GM23338 (cell line): ENCODE results near the gene GIGYF2.

Experiments used
- EZH2 ChIP-seq: fragments of 200-600 bp; sonication (generic); IDR thresholded peaks from one replicate; pipeline ENCODE4 v1.8.0; 2017; ENCODE audit warnings: antibody characterized with exemption, mild to moderate bottlenecking, low read depth; ENCODE audit not compliant: unreplicated experiment
- EZH2phosphoT487 ChIP-seq: fragments of 200-600 bp; sonication (generic); IDR thresholded peaks from one replicate; pipeline ENCODE4 v1.8.1; 2018; ENCODE audit warnings: antibody characterized with exemption; ENCODE audit not compliant: unreplicated experiment
- JUNB ChIP-seq: IDR thresholded peaks from one replicate; pipeline ENCODE4 v1.6.1; 2016; ENCODE audit warnings: antibody characterized with exemption; ENCODE audit not compliant: unreplicated experiment
- POLR2AphosphoS5 ChIP-seq: IDR thresholded peaks from 2 replicates; pipeline ENCODE4 v1.6.1; 2016; ENCODE audit warnings: antibody characterized with exemption, low read depth
- TF ChIP-seq, protein P1 (sequence below), 2 experiments: fragments of 200-600 bp in 1 of 2; sonication (generic) in 1 of 2; conservative IDR thresholded peaks; 2 replicates each; pipeline versions ENCODE4 v1.5.1 to v1.6.1; 2016 to 2017; ENCODE audit warnings: antibody characterized with exemption in 2 of 2, low read depth in 2 of 2, mild to moderate bottlenecking in 2 of 2, moderate library complexity in 1 of 2
- TF ChIP-seq, protein P2 (sequence below): IDR thresholded peaks from one replicate; pipeline ENCODE4 v1.6.1; 2018; ENCODE audit warnings: antibody characterized with exemption; ENCODE audit not compliant: unreplicated experiment
- TF ChIP-seq, protein P3 (sequence below): IDR thresholded peaks from 2 replicates; pipeline ENCODE4 v1.6.1; 2016; ENCODE audit warnings: antibody characterized with exemption
- TF ChIP-seq, protein P4 (sequence below): fragments of 250-450 bp; sonication (Bioruptor Pico); IDR thresholded peaks from 2 replicates; pipeline ENCODE4 v1.5.0; 2020; ENCODE audit warnings: mild to moderate bottlenecking, moderate library complexity

DNA sequence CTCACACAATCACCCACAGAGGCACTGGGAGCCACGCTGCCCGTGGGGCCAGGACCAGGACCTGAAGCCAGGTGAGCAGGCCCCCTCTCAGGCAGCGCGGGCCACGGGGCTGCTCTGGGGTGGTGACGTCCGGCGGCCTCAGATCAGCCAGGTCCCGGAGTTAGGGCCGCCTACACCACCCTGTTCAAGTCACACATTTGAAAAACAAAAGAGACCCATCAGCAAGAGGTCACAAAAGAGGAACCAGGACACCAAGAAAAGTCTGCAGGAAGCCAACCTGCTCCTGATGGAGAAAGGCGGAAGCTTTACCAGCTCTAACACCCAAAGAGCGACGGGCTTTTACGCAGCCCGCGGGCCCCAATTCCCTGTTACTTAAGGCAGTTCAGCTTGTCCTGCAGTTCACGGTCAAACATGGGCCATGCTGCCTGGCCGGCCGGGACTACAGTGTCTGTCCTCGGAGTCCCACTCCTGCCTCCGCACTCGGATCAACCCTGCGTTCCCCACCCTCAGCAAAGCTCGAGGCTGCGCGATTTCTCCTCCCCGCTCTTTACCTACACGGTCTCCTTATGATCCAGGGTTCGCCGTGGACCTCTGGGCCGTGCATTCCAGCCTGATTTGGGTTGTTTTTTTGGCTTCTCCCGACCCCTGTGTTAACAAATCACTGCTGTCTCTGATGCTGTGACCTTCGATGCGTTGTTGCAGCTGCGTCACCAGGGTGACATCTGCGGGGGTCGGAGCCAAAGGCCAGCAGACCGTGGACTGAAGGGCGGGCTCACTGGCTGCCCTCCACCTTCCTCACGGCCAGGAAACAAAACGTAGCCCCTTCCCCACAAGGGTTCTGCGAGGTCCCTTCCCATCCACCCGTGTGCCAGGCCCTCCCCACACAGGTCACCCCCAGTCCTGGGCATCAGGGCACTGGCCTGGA lies 203.9 kb downstream of the GIGYF2 start:
- no peak for TF ChIP-seq EZH2phosphoT487
- TF ChIP-seq, protein P1, sequence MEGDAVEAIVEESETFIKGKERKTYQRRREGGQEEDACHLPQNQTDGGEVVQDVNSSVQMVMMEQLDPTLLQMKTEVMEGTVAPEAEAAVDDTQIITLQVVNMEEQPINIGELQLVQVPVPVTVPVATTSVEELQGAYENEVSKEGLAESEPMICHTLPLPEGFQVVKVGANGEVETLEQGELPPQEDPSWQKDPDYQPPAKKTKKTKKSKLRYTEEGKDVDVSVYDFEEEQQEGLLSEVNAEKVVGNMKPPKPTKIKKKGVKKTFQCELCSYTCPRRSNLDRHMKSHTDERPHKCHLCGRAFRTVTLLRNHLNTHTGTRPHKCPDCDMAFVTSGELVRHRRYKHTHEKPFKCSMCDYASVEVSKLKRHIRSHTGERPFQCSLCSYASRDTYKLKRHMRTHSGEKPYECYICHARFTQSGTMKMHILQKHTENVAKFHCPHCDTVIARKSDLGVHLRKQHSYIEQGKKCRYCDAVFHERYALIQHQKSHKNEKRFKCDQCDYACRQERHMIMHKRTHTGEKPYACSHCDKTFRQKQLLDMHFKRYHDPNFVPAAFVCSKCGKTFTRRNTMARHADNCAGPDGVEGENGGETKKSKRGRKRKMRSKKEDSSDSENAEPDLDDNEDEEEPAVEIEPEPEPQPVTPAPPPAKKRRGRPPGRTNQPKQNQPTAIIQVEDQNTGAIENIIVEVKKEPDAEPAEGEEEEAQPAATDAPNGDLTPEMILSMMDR (conservative IDR thresholded peaks at IDR 0.05; ENCODE audit: low read depth in 2 of 2) = no peak
- TF ChIP-seq EZH2 = no peak
- TF ChIP-seq, protein P2, sequence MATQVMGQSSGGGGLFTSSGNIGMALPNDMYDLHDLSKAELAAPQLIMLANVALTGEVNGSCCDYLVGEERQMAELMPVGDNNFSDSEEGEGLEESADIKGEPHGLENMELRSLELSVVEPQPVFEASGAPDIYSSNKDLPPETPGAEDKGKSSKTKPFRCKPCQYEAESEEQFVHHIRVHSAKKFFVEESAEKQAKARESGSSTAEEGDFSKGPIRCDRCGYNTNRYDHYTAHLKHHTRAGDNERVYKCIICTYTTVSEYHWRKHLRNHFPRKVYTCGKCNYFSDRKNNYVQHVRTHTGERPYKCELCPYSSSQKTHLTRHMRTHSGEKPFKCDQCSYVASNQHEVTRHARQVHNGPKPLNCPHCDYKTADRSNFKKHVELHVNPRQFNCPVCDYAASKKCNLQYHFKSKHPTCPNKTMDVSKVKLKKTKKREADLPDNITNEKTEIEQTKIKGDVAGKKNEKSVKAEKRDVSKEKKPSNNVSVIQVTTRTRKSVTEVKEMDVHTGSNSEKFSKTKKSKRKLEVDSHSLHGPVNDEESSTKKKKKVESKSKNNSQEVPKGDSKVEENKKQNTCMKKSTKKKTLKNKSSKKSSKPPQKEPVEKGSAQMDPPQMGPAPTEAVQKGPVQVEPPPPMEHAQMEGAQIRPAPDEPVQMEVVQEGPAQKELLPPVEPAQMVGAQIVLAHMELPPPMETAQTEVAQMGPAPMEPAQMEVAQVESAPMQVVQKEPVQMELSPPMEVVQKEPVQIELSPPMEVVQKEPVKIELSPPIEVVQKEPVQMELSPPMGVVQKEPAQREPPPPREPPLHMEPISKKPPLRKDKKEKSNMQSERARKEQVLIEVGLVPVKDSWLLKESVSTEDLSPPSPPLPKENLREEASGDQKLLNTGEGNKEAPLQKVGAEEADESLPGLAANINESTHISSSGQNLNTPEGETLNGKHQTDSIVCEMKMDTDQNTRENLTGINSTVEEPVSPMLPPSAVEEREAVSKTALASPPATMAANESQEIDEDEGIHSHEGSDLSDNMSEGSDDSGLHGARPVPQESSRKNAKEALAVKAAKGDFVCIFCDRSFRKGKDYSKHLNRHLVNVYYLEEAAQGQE = no peak
- TF ChIP-seq, protein P3, sequence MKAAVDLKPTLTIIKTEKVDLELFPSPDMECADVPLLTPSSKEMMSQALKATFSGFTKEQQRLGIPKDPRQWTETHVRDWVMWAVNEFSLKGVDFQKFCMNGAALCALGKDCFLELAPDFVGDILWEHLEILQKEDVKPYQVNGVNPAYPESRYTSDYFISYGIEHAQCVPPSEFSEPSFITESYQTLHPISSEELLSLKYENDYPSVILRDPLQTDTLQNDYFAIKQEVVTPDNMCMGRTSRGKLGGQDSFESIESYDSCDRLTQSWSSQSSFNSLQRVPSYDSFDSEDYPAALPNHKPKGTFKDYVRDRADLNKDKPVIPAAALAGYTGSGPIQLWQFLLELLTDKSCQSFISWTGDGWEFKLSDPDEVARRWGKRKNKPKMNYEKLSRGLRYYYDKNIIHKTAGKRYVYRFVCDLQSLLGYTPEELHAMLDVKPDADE = no peak
- no peak for TF ChIP-seq JUNB
- TF ChIP-seq, protein P4, sequence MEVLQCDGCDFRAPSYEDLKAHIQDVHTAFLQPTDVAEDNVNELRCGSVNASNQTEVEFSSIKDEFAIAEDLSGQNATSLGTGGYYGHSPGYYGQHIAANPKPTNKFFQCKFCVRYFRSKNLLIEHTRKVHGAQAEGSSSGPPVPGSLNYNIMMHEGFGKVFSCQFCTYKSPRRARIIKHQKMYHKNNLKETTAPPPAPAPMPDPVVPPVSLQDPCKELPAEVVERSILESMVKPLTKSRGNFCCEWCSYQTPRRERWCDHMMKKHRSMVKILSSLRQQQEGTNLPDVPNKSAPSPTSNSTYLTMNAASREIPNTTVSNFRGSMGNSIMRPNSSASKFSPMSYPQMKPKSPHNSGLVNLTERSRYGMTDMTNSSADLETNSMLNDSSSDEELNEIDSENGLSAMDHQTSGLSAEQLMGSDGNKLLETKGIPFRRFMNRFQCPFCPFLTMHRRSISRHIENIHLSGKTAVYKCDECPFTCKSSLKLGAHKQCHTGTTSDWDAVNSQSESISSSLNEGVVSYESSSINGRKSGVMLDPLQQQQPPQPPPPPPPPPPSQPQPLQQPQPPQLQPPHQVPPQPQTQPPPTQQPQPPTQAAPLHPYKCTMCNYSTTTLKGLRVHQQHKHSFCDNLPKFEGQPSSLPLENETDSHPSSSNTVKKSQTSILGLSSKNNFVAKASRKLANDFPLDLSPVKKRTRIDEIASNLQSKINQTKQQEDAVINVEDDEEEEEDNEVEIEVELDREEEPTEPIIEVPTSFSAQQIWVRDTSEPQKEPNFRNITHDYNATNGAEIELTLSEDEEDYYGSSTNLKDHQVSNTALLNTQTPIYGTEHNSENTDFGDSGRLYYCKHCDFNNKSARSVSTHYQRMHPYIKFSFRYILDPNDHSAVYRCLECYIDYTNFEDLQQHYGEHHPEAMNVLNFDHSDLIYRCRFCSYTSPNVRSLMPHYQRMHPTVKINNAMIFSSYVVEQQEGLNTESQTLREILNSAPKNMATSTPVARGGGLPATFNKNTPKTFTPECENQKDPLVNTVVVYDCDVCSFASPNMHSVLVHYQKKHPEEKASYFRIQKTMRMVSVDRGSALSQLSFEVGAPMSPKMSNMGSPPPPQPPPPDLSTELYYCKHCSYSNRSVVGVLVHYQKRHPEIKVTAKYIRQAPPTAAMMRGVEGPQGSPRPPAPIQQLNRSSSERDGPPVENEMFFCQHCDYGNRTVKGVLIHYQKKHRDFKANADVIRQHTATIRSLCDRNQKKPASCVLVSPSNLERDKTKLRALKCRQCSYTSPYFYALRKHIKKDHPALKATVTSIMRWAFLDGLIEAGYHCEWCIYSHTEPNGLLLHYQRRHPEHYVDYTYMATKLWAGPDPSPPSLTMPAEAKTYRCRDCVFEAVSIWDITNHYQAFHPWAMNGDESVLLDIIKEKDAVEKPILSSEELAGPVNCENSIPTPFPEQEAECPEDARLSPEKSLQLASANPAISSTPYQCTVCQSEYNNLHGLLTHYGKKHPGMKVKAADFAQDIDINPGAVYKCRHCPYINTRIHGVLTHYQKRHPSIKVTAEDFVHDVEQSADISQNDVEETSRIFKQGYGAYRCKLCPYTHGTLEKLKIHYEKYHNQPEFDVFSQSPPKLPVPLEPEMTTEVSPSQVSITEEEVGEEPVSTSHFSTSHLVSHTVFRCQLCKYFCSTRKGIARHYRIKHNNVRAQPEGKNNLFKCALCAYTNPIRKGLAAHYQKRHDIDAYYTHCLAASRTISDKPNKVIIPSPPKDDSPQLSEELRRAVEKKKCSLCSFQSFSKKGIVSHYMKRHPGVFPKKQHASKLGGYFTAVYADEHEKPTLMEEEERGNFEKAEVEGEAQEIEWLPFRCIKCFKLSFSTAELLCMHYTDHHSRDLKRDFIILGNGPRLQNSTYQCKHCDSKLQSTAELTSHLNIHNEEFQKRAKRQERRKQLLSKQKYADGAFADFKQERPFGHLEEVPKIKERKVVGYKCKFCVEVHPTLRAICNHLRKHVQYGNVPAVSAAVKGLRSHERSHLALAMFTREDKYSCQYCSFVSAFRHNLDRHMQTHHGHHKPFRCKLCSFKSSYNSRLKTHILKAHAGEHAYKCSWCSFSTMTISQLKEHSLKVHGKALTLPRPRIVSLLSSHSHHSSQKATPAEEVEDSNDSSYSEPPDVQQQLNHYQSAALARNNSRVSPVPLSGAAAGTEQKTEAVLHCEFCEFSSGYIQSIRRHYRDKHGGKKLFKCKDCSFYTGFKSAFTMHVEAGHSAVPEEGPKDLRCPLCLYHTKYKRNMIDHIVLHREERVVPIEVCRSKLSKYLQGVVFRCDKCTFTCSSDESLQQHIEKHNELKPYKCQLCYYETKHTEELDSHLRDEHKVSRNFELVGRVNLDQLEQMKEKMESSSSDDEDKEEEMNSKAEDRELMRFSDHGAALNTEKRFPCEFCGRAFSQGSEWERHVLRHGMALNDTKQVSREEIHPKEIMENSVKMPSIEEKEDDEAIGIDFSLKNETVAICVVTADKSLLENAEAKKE (CRISPR knock-in tag) = no peak
- TF ChIP-seq POLR2AphosphoS5 = no peak
